Natural killer cell treated with Interleukin-12 subunit alpha and Interleukin-12 subunit beta and Interleukin-15 and Interleukin-18, amount 100 ng/mL, for 72 hours (primary cell): Measurements from ENCODE around the gene ATL3. TPM values are rescaled to one million over a fixed set of nuclear protein-coding genes. Genes with fewer than 3 reads are reported as not detected.
"Not testable (repeated sequence)": the region's sequence is repeated elsewhere in the genome, so short reads cannot be mapped to it uniquely, and the experiment has no call there.

Experiments
- ATAC-seq, 2 donors: fragments of 150-1000 bp; cut with Tn5 transposase in 1 of 2; sonication (Bioruptor Pico), chemical (Tn5 transposase) in 1 of 2; 2 replicates each; pipeline ENCODE4 v1.10.0; 2021
- DNase-seq: peaks from one replicate; pipeline ENCODE4 v3.0.0; 2022; ENCODE audit warnings: low spot score
- H3K27ac Mint-ChIP-seq, 2 donors: 1 replicate in 1 of 2; 2 replicates in 1 of 2; pipeline ENCODE4 v1.8.0; 2022; ENCODE audit warnings: mixed read lengths in 2 of 2, mild to moderate bottlenecking in 1 of 2, moderate library complexity in 1 of 2
- H3K27me3 Mint-ChIP-seq, 2 donors: 1 replicate in 1 of 2; 2 replicates in 1 of 2; pipeline ENCODE4 v1.8.0; 2022; ENCODE audit warnings: mixed read lengths in 2 of 2
- H3K36me3 Mint-ChIP-seq: one replicate; pipeline ENCODE4 v1.8.0; 2022; ENCODE audit warnings: mixed read lengths
- H3K4me1 Mint-ChIP-seq, 2 donors: 1 replicate in 1 of 2; 2 replicates in 1 of 2; pipeline ENCODE4 v1.8.0; 2022; ENCODE audit warnings: low read depth in 2 of 2, mixed read lengths in 2 of 2, mild to moderate bottlenecking in 1 of 2
- H3K4me3 Mint-ChIP-seq: one replicate; pipeline ENCODE4 v1.8.0; 2022; ENCODE audit warnings: mixed read lengths
- H3K9me3 Mint-ChIP-seq: 2 replicates; pipeline ENCODE4 v1.8.0; 2022; ENCODE audit warnings: mixed read lengths
- total RNA-seq, 2 donors: library from RNA; stranded (reverse); gene quantifications; one replicate each; pipeline ENCODE4 v1.2.3, GENCODE V29; 2022

ATL3 gene
- total RNA-seq, 2 donors from 2014 or later: 12.5 to 40.6 TPM

DNA sequence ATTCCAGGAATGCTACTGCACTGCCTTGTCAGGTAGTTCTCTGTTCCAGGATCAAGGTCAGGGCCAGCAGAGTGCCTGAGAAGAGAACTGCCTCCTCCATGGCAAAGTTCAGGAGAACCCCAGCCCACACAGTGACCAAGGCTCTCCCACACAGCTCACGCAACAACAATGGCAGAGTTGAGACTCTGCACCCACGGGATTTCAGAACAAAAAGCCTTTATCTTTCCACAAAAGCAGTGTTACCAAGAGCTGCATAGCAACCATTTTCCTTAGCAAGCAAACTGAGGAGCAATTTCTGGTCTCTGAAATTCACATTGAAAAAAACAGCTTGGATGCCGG, 68.0 kb downstream of the ATL3 start:
- no peak for ATAC-seq

DNA sequence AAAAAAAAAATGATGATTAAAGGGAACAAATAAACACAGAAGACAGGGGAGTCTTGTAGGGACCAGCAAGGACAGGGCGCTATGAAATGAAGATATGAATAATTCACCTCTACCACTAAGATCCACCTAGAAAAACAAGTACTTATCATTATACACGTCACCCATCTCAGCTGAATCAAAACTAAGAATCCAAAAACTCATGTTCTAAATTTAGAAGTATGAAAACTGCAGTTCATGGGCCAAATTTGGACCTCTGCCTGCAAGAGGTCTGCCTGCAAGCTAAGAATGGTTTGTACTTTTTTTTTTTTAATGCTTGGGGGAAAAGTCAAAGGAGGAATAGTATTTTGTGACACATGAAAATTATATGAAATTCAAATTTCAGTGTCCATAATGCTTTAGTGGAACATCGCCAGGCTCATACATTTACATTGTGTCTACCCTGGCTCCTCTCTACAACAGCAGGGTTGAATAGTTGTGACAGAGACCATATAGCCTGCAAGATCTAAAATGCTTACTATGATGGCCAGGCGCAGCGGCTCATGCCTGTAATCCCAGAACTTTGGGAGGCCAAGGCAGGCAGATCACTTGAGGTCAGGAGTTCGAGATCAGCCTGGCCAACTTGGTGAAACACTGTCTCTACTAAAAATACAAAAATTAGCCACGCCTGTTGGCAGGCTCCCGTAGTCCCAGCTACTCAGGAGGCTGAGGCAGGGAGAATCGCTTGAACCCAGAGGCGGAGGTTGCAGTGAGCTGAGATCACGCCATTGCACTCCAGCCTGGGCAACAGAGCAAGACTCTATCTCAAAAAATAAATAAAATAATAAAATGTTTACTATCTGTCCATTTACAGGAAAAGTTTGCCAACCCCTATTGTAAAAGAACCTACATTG, 68.6 kb downstream of the ATL3 start:
- H3K9me3 Mint-ChIP-seq, ATAC-seq, H3K27me3 Mint-ChIP-seq, H3K4me3 Mint-ChIP-seq, DNase-seq, H3K36me3 Mint-ChIP-seq, H3K27ac Mint-ChIP-seq: not testable (repeated sequence)
- H3K4me1 Mint-ChIP-seq: peaks cover 0 to 34% of the 10 kb centered on the region in 2 donors

More for the DNA sequence above, 68.0 kb downstream of the ATL3 start:
- H3K4me1 Mint-ChIP-seq: peaks cover 0 to 36% of the 10 kb centered on the region in 2 donors
- DNase-seq: no peak
- no peaks in the 10 kb centered on the region for H3K9me3 Mint-ChIP-seq
- no peaks in the 10 kb centered on the region for H3K27me3 Mint-ChIP-seq
- H3K36me3 Mint-ChIP-seq: no peaks in the 10 kb centered on the region
- no peak overlapping the region for H3K4me3 Mint-ChIP-seq
- no peak overlapping the region for H3K27ac Mint-ChIP-seq

DNA sequence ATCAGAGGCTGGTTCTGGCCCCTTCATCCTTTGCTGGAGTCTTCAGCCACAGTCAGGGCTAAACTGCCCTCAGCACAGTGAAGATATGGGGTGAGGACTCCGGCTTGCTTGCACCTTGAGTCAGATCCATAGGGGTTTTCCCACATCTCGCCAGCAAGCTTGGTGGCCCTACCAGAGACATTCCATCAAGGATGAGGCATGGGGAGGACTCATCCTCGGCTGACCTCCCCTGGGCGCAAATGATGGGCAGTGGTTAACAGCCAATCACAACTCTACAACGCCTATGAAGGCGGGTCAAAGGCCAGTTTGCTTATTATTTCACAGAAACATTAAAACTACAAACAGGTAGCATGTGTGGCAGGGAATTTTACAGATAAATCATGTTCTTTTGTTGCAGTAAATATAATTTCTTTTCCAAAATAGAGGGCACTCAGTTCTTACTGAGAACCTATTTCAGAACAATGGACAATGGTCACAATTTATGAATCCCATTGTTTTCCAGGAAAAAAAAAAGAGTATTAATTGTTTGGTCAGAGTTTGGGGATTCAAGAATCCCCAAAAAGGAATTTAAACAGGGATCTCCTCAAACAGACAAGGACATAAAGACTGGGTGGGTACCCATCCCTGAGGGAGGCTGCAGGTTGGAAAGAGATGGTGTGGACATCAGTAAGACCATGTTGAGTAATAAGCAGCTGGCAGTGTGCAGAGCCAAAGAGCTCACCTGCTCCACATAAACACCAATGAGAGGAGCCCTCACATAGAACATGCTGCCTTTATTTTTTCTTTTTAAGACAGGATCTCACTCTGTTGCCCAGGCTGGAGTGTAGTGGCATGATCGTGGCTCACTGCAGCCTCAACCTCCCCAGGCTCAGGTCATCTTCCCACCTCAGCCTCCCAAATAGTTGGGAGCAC, 71.7 kb downstream of the ATL3 start:
- H3K36me3 Mint-ChIP-seq: peaks cover under 1% of the 10 kb centered on the region
- ATAC-seq: no peak
- H3K27ac Mint-ChIP-seq: peak overlapping the region in 1 of 2 donors; percentile 42
- DNase-seq: no peak
- H3K4me3 Mint-ChIP-seq: no peak overlapping the region
- no peaks in the 10 kb centered on the region for H3K9me3 Mint-ChIP-seq
- peaks cover 0 to 24% of the 10 kb centered on the region in 2 donors for H3K4me1 Mint-ChIP-seq
- H3K27me3 Mint-ChIP-seq: no peaks in the 10 kb centered on the region

DNA sequence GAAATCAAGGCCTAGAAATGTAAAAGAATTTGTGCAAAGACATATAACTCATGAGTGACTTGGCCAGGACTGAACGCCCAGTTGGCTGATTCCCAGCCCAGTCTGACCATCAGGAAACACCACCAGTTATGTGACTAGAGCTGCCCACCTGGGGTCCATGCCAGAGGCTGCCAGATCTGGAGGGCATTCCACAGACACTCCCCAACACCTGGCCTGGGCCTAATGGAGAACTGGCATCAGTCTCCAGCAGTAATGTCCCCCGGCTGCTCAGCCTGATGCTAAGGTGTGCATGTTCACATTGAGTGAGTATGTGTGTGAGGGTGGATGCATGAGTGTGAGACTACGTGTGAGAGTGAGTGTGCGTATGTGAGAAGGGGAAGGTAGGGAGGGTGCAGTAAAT, 72.6 kb downstream of the ATL3 start:
- Mint-ChIP-seq H3K9me3 (no peaks in the 10 kb centered on the region), H3K27ac (peak overlapping the region in 1 of 2 donors; percentile 42), H3K4me1 (peaks cover 4 to 29% of the 10 kb centered on the region in 2 donors), H3K36me3 (peaks cover 6% of the 10 kb centered on the region), H3K27me3 (no peaks in the 10 kb centered on the region), H3K4me3 (no peak overlapping the region)
- DNase-seq (no peak), ATAC-seq (no peak)

DNA sequence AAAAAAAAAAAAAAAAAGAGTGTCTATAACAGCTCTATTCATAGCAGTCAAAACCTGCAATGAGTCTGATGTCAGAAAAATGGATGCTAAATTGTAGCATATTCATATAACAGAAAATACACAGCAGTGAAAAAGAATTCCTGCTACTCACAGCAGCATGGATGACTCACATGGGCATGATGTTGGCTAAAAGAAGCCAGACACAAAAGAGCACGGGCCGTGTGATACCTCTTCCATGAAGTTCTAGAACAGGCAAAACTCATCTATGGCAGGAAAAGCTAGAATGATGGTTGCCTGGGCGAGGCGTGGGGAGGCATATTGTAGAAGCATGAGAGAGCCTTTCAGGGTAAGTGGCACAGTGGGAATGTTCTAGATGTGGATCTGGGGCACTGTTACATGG, 75.9 kb downstream of the ATL3 start:
- Mint-ChIP-seq H3K27me3 (no peaks in the 10 kb centered on the region), H3K9me3 (no peaks in the 10 kb centered on the region), H3K27ac (peak overlapping the region in 1 of 2 donors; percentile 77), H3K4me3 (no peak overlapping the region), H3K36me3 (peaks cover 11% of the 10 kb centered on the region), H3K4me1 (peaks cover 9 to 31% of the 10 kb centered on the region in 2 donors)
- ATAC-seq (no peak), DNase-seq (no peak)

DNA sequence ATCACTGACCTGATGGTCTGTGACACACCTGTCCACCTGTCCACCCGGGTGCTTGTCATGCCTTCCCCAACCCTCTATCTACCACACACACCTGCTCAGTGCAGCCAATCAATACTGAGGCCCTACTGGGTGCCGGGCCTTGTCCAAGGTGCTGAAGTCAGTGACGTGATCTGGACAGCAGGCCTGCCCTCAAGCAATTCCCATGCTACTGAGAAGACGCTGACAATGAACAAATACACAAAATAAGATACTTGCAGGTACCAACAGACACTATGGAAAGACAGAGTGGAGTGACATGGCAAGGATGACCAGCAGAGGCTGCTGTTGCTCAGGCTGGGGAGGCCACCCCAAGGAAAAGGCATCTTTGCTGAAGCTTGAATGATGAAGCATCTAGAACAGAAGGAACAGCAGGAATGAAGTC, 78.2 kb downstream of the ATL3 start:
- H3K4me1 Mint-ChIP-seq: peaks cover 9 to 16% of the 10 kb centered on the region in 2 donors
- no peak for DNase-seq
- peaks cover 17% of the 10 kb centered on the region for H3K36me3 Mint-ChIP-seq
- no peaks in the 10 kb centered on the region for H3K27me3 Mint-ChIP-seq
- H3K9me3 Mint-ChIP-seq: no peaks in the 10 kb centered on the region
- H3K27ac Mint-ChIP-seq: no peak overlapping the region
- H3K4me3 Mint-ChIP-seq: no peak overlapping the region
- no peak for ATAC-seq

DNA sequence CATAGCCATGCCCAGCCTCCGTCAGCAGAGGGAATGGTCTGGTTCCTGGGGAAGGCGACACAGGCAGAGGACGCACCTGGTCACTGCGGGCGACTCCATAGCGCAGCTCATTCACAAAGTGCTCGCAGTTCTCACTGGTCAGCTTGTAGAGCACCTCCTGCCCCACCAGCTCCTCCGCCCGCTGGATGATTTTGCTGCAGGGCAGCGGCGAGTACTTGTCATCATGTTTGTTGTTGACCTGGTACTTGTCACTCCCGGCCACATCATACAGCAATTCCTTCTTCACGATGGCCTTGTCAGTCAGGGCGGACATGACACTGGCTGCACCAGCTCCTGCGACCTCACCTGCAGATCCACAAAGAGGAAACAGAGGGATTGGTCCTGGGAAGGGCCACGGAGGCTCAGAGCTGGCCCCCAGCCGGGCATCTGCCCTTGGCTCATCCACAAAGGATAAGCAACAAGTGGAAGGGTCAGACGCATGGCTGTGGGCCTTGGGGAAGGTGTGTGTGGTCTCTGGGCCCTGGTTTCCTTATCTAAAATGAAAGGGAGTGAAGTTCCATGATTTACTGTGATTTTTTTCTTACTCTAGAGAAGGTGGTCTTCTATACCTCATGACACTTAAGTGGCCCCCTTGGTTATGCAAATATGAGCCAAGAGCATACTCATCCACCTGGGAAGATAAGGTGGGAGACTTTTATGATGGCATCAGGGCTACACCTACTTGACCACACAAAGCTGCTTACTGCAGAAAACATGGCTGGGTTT, 81.0 kb downstream of the ATL3 start:
- H3K4me3 Mint-ChIP-seq: no peak overlapping the region
- no peaks in the 10 kb centered on the region for H3K27me3 Mint-ChIP-seq
- H3K9me3 Mint-ChIP-seq: no peaks in the 10 kb centered on the region
- ATAC-seq (no peak), DNase-seq (no peak)
- H3K27ac Mint-ChIP-seq: no peak overlapping the region
- H3K4me1 Mint-ChIP-seq: peaks cover 9 to 24% of the 10 kb centered on the region in 2 donors
- H3K36me3 Mint-ChIP-seq: peaks cover 17% of the 10 kb centered on the region

DNA sequence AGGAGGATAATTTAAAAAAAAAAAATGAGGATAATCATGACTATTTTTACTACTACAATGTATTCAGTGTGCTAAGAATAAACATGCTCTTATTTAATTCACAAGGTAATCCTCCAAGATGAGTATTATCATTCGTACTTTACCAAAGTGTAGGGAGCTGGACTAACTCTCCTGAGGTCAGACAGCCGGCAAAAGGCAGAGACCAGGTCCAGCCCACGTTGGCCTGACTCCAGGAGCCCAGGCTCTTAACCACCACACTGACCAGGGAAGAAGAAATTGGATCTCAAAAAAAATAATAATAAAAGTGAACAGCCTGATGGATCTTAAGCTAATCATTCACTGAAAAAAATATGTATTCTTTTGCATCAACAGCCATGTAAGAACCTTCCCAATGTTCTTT, 82.2 kb downstream of the ATL3 start:
- ATAC-seq (no peak), DNase-seq (no peak)
- Mint-ChIP-seq H3K9me3 (no peaks in the 10 kb centered on the region), H3K4me1 (peaks cover 7 to 22% of the 10 kb centered on the region in 2 donors), H3K4me3 (no peak overlapping the region), H3K27me3 (no peaks in the 10 kb centered on the region), H3K27ac (peak overlapping the region in 1 of 2 donors; percentile 6), H3K36me3 (peaks cover 12% of the 10 kb centered on the region)

DNA sequence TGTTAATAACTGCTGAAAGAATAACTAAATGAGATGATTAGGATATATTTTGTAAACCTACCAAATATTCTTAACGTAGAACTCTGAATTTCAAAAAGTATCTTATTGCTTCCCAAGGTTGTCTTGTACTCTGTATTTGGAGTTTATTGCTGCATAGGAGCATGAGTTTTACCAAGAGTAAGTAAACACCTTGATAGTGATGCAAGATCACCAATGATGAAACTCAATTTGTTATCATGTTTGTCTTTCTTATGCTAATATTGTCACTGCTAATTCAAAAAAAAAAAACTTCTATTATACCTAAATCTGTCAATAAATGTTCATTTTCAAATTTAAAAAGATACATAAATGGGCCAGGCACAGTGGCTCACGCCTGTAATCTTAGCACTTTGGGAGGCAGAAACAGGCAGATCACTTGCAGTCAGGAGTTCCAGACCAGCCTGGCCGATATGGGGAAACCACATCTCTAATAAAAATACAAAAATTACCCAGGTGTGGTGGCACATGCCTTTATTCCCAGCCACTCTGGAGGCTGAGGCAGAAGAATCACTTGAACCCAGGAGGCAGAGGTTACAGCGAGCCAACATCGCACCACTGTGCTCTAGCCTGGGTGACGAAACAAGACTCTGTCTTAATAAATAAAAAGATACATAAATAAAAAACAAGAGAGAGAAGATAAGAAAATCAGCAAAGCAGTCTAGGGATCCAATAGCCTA, 84.6 kb downstream of the ATL3 start:
- peaks cover 6% of the 10 kb centered on the region for H3K9me3 Mint-ChIP-seq
- DNase-seq (no peak), ATAC-seq (no peak)
- H3K27ac Mint-ChIP-seq: no peak overlapping the region
- no peaks in the 10 kb centered on the region for H3K27me3 Mint-ChIP-seq
- peaks cover 13% of the 10 kb centered on the region for H3K36me3 Mint-ChIP-seq
- peaks cover 24 to 37% of the 10 kb centered on the region in 2 donors for H3K4me1 Mint-ChIP-seq
- no peak overlapping the region for H3K4me3 Mint-ChIP-seq

DNA sequence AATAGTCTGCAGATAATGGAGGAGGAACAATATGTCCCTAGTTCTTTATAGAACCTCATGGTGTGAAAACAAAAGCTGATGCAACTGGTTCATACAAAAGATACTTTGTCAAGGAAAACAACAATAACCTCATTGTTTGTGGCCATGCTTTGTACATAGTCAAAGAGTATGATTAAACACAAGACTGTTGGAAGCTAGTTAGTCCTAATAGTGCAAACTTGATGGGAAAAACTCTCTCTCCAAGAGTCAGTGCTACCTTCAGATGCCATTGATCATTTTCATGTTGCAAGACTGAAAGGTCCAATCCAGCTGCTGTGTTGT, 87.9 kb downstream of the ATL3 start:
- no peak for DNase-seq
- peaks cover 25% of the 10 kb centered on the region for H3K36me3 Mint-ChIP-seq
- peak overlapping the region; percentile 76 for H3K4me3 Mint-ChIP-seq

DNA sequence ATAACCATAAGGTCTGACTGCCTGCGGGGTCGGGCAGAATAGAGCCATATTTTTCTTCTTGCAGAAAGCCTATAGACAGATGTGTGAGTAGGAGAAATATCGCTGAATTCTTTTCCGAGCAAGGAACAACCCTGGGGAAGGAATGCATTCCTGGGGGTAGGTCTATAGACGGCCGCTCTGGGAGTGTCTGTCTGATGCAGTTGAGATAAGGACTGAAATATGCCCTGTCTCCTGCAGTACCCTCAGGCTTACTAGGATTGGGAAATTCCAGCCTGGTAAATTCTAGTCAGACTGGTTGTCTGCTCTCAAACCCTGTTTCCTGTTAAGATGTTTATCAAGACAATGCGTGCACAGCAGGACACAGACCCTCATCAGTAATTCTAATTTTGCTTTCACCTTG, 90.0 kb downstream of the ATL3 start:
- Mint-ChIP-seq H3K9me3 (peaks cover 14% of the 10 kb centered on the region), H3K36me3 (peaks cover 34% of the 10 kb centered on the region), H3K4me1 (peaks cover 36 to 56% of the 10 kb centered on the region in 2 donors), H3K27ac (peak overlapping the region; percentile 90 to 95), H3K4me3 (peak overlapping the region; percentile 76)
- ATAC-seq, H3K27me3 Mint-ChIP-seq, DNase-seq: not testable (repeated sequence)

More for the DNA sequence above, 87.9 kb downstream of the ATL3 start:
- peak overlapping the region; percentile 90 to 95 for H3K27ac Mint-ChIP-seq
- H3K27me3 Mint-ChIP-seq: no peaks in the 10 kb centered on the region
- peaks cover 13% of the 10 kb centered on the region for H3K9me3 Mint-ChIP-seq
- H3K4me1 Mint-ChIP-seq: peaks cover 26 to 47% of the 10 kb centered on the region in 2 donors
- no peak for ATAC-seq

DNA sequence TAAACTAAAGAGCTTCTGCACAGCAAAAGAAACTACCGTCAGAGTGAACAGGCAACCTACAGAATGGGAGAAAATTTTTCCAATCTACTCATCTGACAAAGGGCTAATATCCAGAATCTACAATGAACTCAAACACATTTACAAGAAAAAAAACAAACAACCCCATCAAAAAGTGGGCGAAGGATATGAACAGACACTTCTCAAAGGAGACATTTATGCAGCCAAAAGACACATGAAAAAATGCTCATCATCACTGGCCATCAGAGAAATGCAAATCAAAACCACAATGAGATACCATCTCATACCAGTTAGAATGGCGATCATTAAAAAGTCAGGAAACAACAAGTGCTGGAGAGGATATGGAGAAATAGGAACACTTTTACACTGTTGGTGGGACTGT, 92.3 kb downstream of the ATL3 start:
- H3K27ac Mint-ChIP-seq: peak overlapping the region; percentile 56 to 62
- H3K9me3 Mint-ChIP-seq: peaks cover 17% of the 10 kb centered on the region
- H3K36me3 Mint-ChIP-seq: peaks cover 34% of the 10 kb centered on the region
- peaks cover 59 to 74% of the 10 kb centered on the region in 2 donors for H3K4me1 Mint-ChIP-seq
- ATAC-seq, H3K27me3 Mint-ChIP-seq, DNase-seq, H3K4me3 Mint-ChIP-seq: not testable (repeated sequence)
